ENCODE measurements around the gene ATXN2. TPM values are rescaled to one million over a fixed set of nuclear protein-coding genes. Genes with fewer than 3 reads are reported as not detected.

The ATXN2 gene
- total RNA-seq, 2 experiments from 2014 or later, result 38.2 to 39.3 TPM

GRCh38 chr12:111455448-111456320 is 143.4 kb downstream of the ATXN2 start:
- CTCF ChIA-PET, result interaction anchor here (0.8 to 31.7 kb wide), 4 partner anchors 11 to 53 kb away, joined by 3 to 950 read pairs (median 8); partner anchors contain the start of gene SH2B3
- Mint-ChIP-seq H3K27ac (no peak overlapping the region), H3K9me3 (ENCODE audit: low read depth) (no peaks in the 10 kb centered on the region), H3K4me3 (no peak overlapping the region), H3K4me1 (peaks cover 27% of the 10 kb centered on the region), H3K36me3 (peaks cover 23% of the 10 kb centered on the region), H3K27me3 (no peaks in the 10 kb centered on the region)
- ATAC-seq (no peak), DNase-seq (no peak)

- Mint-ChIP-seq H3K36me3 (peaks cover 28% of the 10 kb centered on the region), H3K27ac (no peak overlapping the region), H3K27me3 (no peaks in the 10 kb centered on the region), H3K4me1 (peaks cover 29% of the 10 kb centered on the region), H3K4me3 (no peak overlapping the region), H3K9me3 (ENCODE audit: low read depth) (no peaks in the 10 kb centered on the region)
- ATAC-seq (peak; percentile 39), DNase-seq (no peak)
- CTCF ChIA-PET, result interaction anchor here (1.1 to 31.7 kb wide), 4 partner anchors 10 to 75 kb away, joined by 3 to 950 read pairs (median 4); partner anchors contain the start of gene SH2B3
Measured at GRCh38 chr12:111454716-111455447, 144.2 kb downstream of the ATXN2 start.

- ATAC-seq, result no peak
- Mint-ChIP-seq H3K4me1 (peaks cover 32% of the 10 kb centered on the region), H3K27ac (no peak overlapping the region), H3K36me3 (peaks cover 29% of the 10 kb centered on the region), H3K9me3 (ENCODE audit: low read depth) (no peaks in the 10 kb centered on the region), H3K4me3 (no peak overlapping the region), H3K27me3 (no peaks in the 10 kb centered on the region)
- CTCF ChIA-PET, result interaction anchor here (1.1 to 31.7 kb wide), 4 partner anchors 9 to 76 kb away, joined by 3 to 950 read pairs (median 4); partner anchors contain the start of gene SH2B3
- DNase-seq, result no peak
Measured at GRCh38 chr12:111454311-111454710, 144.8 kb downstream of the ATXN2 start.

- H3K4me3 Mint-ChIP-seq, result no peak overlapping the region
- no peak overlapping the region for H3K27ac Mint-ChIP-seq
- peaks cover 41% of the 10 kb centered on the region for H3K4me1 Mint-ChIP-seq
- H3K36me3 Mint-ChIP-seq, result peaks cover 39% of the 10 kb centered on the region
- ATAC-seq (no peak), DNase-seq (no peak)
- H3K9me3 Mint-ChIP-seq (ENCODE audit: low read depth), result no peaks in the 10 kb centered on the region
- H3K27me3 Mint-ChIP-seq, result no peaks in the 10 kb centered on the region
- CTCF ChIA-PET, result interaction anchor here (1.7 to 31.7 kb wide), 5 partner anchors 8 to 75 kb away, joined by 3 to 950 read pairs (median 40); partner anchors contain the start of gene SH2B3
Measured at GRCh38 chr12:111453071-111453989, 145.8 kb downstream of the ATXN2 start.

- CTCF ChIA-PET, result interaction anchor here (0.7 to 31.7 kb wide), 39 partner anchors 8 to 565 kb away, joined by 3 to 950 read pairs (median 5); partner anchors contain the start of genes ACAD10, BRAP, PHETA1 and SH2B3
- DNase-seq, result no peak
- H3K27me3 Mint-ChIP-seq, result no peaks in the 10 kb centered on the region
Measured at GRCh38 chr12:111451649-111452129, 147.4 kb downstream of the ATXN2 start.

GRCh38 chr12:111451232-111451631 is 147.9 kb downstream of the ATXN2 start:
- Mint-ChIP-seq H3K4me1 (peaks cover 49% of the 10 kb centered on the region), H3K36me3 (peaks cover 51% of the 10 kb centered on the region), H3K27me3 (no peaks in the 10 kb centered on the region), H3K4me3 (no peak overlapping the region), H3K27ac (no peak overlapping the region), H3K9me3 (ENCODE audit: low read depth) (no peaks in the 10 kb centered on the region)
- CTCF ChIA-PET, result interaction anchor here (0.8 to 31.7 kb wide), 33 partner anchors 8 to 565 kb away, joined by 3 to 950 read pairs (median 6); partner anchors contain the start of genes ACAD10, BRAP, PHETA1 and SH2B3
- DNase-seq (no peak), ATAC-seq (no peak)

More at GRCh38 chr12:111451649-111452129, 147.4 kb downstream of the ATXN2 start:
- Mint-ChIP-seq H3K4me3 (no peak overlapping the region), H3K4me1 (peaks cover 45% of the 10 kb centered on the region), H3K27ac (no peak overlapping the region), H3K9me3 (ENCODE audit: low read depth) (no peaks in the 10 kb centered on the region), H3K36me3 (peaks cover 48% of the 10 kb centered on the region)
- ATAC-seq, result peak; percentile 50

GRCh38 chr12:111450676-111451075 is 148.4 kb downstream of the ATXN2 start:
- DNase-seq (no peak), ATAC-seq (no peak)
- CTCF ChIA-PET, result interaction anchor here (1.0 to 31.7 kb wide), 15 partner anchors 10 to 235 kb away, joined by 3 to 950 read pairs (median 13); partner anchors contain the start of genes ACAD10, BRAP and SH2B3
- Mint-ChIP-seq H3K27ac (no peak overlapping the region), H3K4me3 (no peak overlapping the region), H3K4me1 (peaks cover 54% of the 10 kb centered on the region), H3K9me3 (ENCODE audit: low read depth) (no peaks in the 10 kb centered on the region), H3K36me3 (peaks cover 49% of the 10 kb centered on the region), H3K27me3 (no peaks in the 10 kb centered on the region)

- Mint-ChIP-seq H3K4me3 (no peak overlapping the region), H3K27ac (peak overlapping the region; percentile 22), H3K27me3 (no peaks in the 10 kb centered on the region), H3K36me3 (peaks cover 49% of the 10 kb centered on the region), H3K4me1 (peaks cover 58% of the 10 kb centered on the region), H3K9me3 (ENCODE audit: low read depth) (no peaks in the 10 kb centered on the region)
- CTCF ChIA-PET, result interaction anchor here (1.0 to 31.7 kb wide), 7 partner anchors 10 to 118 kb away, joined by 3 to 950 read pairs (median 6); partner anchors contain the start of gene SH2B3
- DNase-seq (peak; percentile 34), ATAC-seq (no peak)
Measured at GRCh38 chr12:111448846-111449790, 150.0 kb downstream of the ATXN2 start.

- no peak for ATAC-seq
- DNase-seq, result peak; percentile 33
Measured at GRCh38 chr12:111448266-111448830, 150.8 kb downstream of the ATXN2 start.

GRCh38 chr12:111447571-111448265 is 151.4 kb downstream of the ATXN2 start:
- Mint-ChIP-seq H3K27me3 (no peaks in the 10 kb centered on the region), H3K4me1 (peaks cover 72% of the 10 kb centered on the region), H3K36me3 (peaks cover 52% of the 10 kb centered on the region), H3K27ac (no peak overlapping the region), H3K4me3 (no peak overlapping the region), H3K9me3 (ENCODE audit: low read depth) (no peaks in the 10 kb centered on the region)
- ATAC-seq, result no peak
- CTCF ChIA-PET, result interaction anchor here (1.0 to 31.7 kb wide), 3 partner anchors 17 to 45 kb away, joined by 3 to 950 read pairs (median 38); partner anchors contain the start of gene SH2B3
- DNase-seq, result peak; percentile 34

More at GRCh38 chr12:111448266-111448830, 150.8 kb downstream of the ATXN2 start:
- Mint-ChIP-seq H3K27me3 (no peaks in the 10 kb centered on the region), H3K4me1 (peaks cover 65% of the 10 kb centered on the region), H3K36me3 (peaks cover 48% of the 10 kb centered on the region), H3K9me3 (ENCODE audit: low read depth) (no peaks in the 10 kb centered on the region), H3K4me3 (no peak overlapping the region), H3K27ac (no peak overlapping the region)
- CTCF ChIA-PET, result interaction anchor here (1.0 to 31.7 kb wide), 6 partner anchors 10 to 45 kb away, joined by 3 to 950 read pairs (median 6); partner anchors contain the start of gene SH2B3
